Testis (tissue), 3 donors: ENCODE results near the gene RAB3B. TPM values are rescaled to one million over a fixed set of nuclear protein-coding genes. Genes with fewer than 3 reads are reported as not detected.
"Not testable (repeated sequence)": the region's sequence is repeated elsewhere in the genome, so short reads cannot be mapped to it uniquely, and the experiment has no call there.

Experiments
- DNase-seq: peaks from one replicate; pipeline ENCODE4 v3.0.0-alpha.2; 2019
- H3K27ac ChIP-seq, 2 donors: fragments of 200-600 bp; sonication (generic); one replicate each; pipeline ENCODE4 v1.5.1; 2019
- H3K27me3 ChIP-seq: fragments of 200-600 bp; sonication (generic); one replicate; pipeline ENCODE4 v1.5.1; 2019
- H3K36me3 ChIP-seq: fragments of 200-600 bp; sonication (generic); one replicate; pipeline ENCODE4 v1.5.1; 2017; ENCODE audit warnings: low read depth; ENCODE audit errors: missing control alignments
- H3K4me1 ChIP-seq: fragments of 200-600 bp; sonication (generic); one replicate; pipeline ENCODE4 v1.5.1; 2019
- H3K4me3 ChIP-seq, 2 donors: fragments of 200-600 bp; sonication (generic); one replicate each; pipeline ENCODE4 v1.5.1; 2017 to 2019
- H3K9me3 ChIP-seq: fragments of 200-600 bp; sonication (generic); one replicate; pipeline ENCODE4 v1.5.1; 2017
- CTCF ChIP-seq, 3 experiments: fragments of 450-650 bp in 2 of 3; fragments of 200-600 bp in 1 of 3; sonication (generic) in 1 of 3; IDR thresholded peaks; one replicate each; pipeline ENCODE4 v1.5.1; 2016 to 2019; ENCODE audit warnings: antibody characterized with exemption in 3 of 3, mild to moderate bottlenecking in 2 of 3, moderate library complexity in 1 of 3
- POLR2A ChIP-seq: fragments of 450-650 bp; IDR thresholded peaks from one replicate; pipeline ENCODE4 v1.6.1; 2017; ENCODE audit warnings: antibody characterized with exemption, mild to moderate bottlenecking, moderate library complexity
- WGBS, 2 donors: methylation state at CpG; one replicate each; pipeline ENCODE4 v1.1.5; 2018; 5-methylcytosine and 5-hydroxymethylcytosine counted together
- intact Hi-C: fragments of 100-400 bp; cut with DNase I; formaldehyde crosslinking; loops from one replicate; pipeline ENCODE4 v1.15.1; 2023; ENCODE audit warnings: low total_unique reads
- polyA plus RNA-seq: library from polyadenylated mRNA; stranded (reverse); fragments of 350-450 nt; fragmentation: Illumina TruSeq; extraction: RNeasy Lipid Tissue Mini Kit (QIAGEN cat#74804); gene quantifications from one replicate; pipeline ENCODE4 v1.2.3, GENCODE V29; 2014; ENCODE audit warnings: low read depth, low replicate concordance; ENCODE audit not compliant: insufficient read depth
- total RNA-seq, 2 donors: library from RNA; depleted of rRNA; stranded (reverse); fragments of >200 nt; gene quantifications; one replicate each; pipeline ENCODE4 v1.2.3, GENCODE V29; 2016

RAB3B gene
- total and polyA plus RNA-seq, 3 donors from 2014 or later: 0.50 to 1.4 (median 1.4) TPM

GRCh38 chr1:52033190-52034049, 42.9 kb upstream of the RAB3B start, which contains the start of gene KTI12:
KTI12 (minus strand) TSS chr1:52033810; CDS start chr1:52033761, 49 bp downstream.
- WGBS, 2 donors: 2 to 25% methylated on average over 3 to 69 of the region's 78 CpGs
- Histone ChIP-seq H3K27ac (peak within 1 kb of the TSS; percentile 75 to 85), H3K4me1 (peaks cover 19% of the 10 kb centered on the region), H3K27me3 (no peaks in the 10 kb centered on the region), H3K4me3 (peak within 1 kb of the TSS; percentile 89 to 91), H3K9me3 (no peaks in the 10 kb centered on the region), H3K36me3 (no peaks in the 10 kb centered on the region)
- intact Hi-C loops: no loop called here
- TF ChIP-seq CTCF (IDR thresholded peaks at IDR 0.05): no peak
- no peak for TF ChIP-seq POLR2A
- peak; percentile 93 for DNase-seq

GRCh38 chr1:52032785-52033131, 42.3 kb upstream of the RAB3B start:
- peak; percentile 70 for DNase-seq
- intact Hi-C loops: no loop called here

DNA sequence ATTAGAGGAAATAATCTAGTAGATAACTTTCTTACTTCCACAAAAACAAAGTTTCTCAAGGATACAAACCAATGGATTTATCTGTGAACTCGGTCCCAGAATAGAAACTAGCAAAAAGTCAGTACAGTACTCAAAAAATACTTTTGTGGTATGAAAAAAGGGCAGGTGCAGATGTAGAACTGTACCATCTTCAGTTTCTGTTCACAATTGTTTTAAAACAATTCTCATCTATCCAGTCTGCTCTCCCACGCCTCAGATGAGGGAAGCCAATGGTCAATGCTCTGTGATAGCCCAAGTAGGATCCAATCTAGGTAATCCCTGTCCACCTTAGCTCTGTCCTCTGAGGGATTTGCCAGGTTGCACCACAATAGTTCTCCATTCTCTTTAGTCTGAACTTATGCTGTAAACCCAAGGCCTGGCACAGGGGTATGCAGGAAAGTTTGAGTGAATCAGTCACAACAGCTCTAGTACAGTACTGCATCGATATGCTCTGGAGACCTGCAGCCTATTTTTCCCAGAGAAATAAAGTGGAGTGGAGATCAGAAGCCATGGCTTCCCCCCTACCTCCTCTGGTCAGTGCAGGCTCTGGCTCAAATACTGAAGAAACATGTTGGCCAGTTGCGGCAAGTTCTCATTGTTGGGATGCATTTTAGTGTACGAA, 41.8 kb upstream of the RAB3B start:
- peak overlapping the region; percentile 89 to 91 for H3K4me3 ChIP-seq
- intact Hi-C loops: no loop called here
- H3K4me1 ChIP-seq: peaks cover 19% of the 10 kb centered on the region
- H3K9me3 ChIP-seq: no peaks in the 10 kb centered on the region
- 19 to 31% methylated on average over 5 of the region's 5 CpGs for WGBS, 2 donors
- peak overlapping the region; percentile 75 to 85 for H3K27ac ChIP-seq
- no peaks in the 10 kb centered on the region for H3K36me3 ChIP-seq
- no peak for DNase-seq
- no peaks in the 10 kb centered on the region for H3K27me3 ChIP-seq
- no peak for TF ChIP-seq CTCF (IDR thresholded peaks at IDR 0.05)
- no peak for TF ChIP-seq POLR2A

More at GRCh38 chr1:52032785-52033131, 42.3 kb upstream of the RAB3B start:
- TF ChIP-seq CTCF (IDR thresholded peaks at IDR 0.05): no peak
- TF ChIP-seq POLR2A: no peak
- Histone ChIP-seq H3K4me1 (peaks cover 19% of the 10 kb centered on the region), H3K27ac (peak overlapping the region; percentile 75 to 85), H3K27me3 (no peaks in the 10 kb centered on the region), H3K4me3 (peak overlapping the region; percentile 89 to 91), H3K36me3 (no peaks in the 10 kb centered on the region), H3K9me3 (no peaks in the 10 kb centered on the region)
- 3 to 4% methylated on average over 12 to 24 of the region's 24 CpGs for WGBS, 2 donors

DNA sequence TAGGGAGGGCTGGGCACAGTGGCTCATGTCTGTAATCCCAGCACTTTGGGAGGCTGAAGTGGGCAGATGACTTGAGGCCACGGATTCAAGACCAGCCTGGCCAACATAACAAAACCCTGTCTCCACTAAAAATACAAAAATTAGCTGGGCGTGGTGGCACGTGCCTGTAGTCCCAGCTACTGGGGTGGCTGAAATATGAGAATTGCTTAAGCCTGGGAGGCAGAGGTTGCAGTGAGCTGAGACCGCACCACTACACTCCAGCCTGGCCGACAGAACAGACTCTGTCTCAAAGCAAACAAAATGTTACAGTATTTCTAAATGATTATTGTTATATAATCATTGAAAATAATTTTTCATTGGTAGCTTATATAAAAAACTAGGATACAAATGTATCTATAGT, 38.3 kb upstream of the RAB3B start:
- peaks cover 15% of the 10 kb centered on the region for H3K4me1 ChIP-seq
- H3K9me3 ChIP-seq, H3K4me3 ChIP-seq, H3K36me3 ChIP-seq, H3K27me3 ChIP-seq, H3K27ac ChIP-seq, DNase-seq, intact Hi-C loops: not testable (repeated sequence)
- 68 to 80% methylated on average over 5 of the region's 5 CpGs for WGBS, 2 donors

- DNase-seq: no peak
- Histone ChIP-seq H3K4me1 (peaks cover 15% of the 10 kb centered on the region), H3K27me3 (no peaks in the 10 kb centered on the region), H3K27ac (no peak overlapping the region), H3K36me3 (no peaks in the 10 kb centered on the region), H3K9me3 (no peaks in the 10 kb centered on the region), H3K4me3 (no peak overlapping the region)
- intact Hi-C loops: no loop called here
- 88 to 90% methylated on average over 1 of the region's 1 CpG for WGBS, 2 donors
- no peak for TF ChIP-seq POLR2A
- no peak for TF ChIP-seq CTCF (IDR thresholded peaks at IDR 0.05)
Observed at GRCh38 chr1:52028328-52028727, 37.8 kb upstream of the RAB3B start.
